Measurements from ENCODE around the gene NR2E3.

DNA sequence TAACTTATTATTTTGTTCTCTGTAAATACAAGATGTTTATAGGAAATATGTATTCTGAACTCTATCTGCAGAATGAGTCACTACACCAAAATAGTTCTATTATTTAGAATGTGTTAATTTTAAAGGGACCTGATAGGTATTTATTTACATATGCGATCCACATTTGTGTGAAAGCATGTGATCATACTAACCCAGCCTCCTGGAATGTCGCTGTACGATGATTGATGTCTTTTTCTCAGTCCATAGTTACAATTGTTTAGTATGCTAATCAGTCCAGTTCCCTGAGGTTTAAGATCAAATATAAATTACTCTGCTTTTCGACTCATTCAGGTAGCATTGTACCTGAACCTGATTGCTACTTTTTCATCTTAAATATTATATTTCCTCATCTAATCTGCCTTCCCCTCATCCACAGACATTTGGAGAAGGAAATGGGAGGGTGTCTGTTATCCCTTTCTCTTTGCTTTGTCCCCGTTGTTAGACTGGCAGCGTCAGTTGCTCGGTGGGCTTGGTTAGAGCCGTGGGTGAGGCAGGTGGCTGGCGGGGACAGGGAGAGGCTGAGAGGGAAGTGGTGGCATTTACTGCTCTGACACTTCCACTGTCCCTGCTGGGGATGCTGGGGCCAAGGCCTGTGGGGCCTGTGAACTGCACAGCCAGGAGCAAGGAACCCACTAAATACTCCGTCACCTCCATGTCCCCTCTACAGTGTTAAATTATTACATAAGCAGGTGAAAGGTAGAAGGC lies 27.8 kb upstream of the NR2E3 start:
- TF ChIP-seq, protein P1, sequence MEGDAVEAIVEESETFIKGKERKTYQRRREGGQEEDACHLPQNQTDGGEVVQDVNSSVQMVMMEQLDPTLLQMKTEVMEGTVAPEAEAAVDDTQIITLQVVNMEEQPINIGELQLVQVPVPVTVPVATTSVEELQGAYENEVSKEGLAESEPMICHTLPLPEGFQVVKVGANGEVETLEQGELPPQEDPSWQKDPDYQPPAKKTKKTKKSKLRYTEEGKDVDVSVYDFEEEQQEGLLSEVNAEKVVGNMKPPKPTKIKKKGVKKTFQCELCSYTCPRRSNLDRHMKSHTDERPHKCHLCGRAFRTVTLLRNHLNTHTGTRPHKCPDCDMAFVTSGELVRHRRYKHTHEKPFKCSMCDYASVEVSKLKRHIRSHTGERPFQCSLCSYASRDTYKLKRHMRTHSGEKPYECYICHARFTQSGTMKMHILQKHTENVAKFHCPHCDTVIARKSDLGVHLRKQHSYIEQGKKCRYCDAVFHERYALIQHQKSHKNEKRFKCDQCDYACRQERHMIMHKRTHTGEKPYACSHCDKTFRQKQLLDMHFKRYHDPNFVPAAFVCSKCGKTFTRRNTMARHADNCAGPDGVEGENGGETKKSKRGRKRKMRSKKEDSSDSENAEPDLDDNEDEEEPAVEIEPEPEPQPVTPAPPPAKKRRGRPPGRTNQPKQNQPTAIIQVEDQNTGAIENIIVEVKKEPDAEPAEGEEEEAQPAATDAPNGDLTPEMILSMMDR (IDR thresholded peaks at IDR 0.05) = no peak
- TF ChIP-seq EP300 (IDR thresholded peaks at IDR 0.05) (no peak), POLR2A (IDR thresholded peaks at IDR 0.05) (no peak)
